MM.1S (cell line): ENCODE measurements around the gene SWI5.

Experiments used
- EZH2 ChIP-seq: fragments of 300-600 bp; sonication (generic); optimal IDR thresholded peaks from 2 replicates; pipeline ENCODE3; 2017; ENCODE audit warnings: low read depth, mild to moderate bottlenecking, antibody characterized with exemption, low read length, mixed read lengths
- EZH2phosphoT487 ChIP-seq: fragments of 300-600 bp; sonication (generic); IDR thresholded peaks from 2 replicates; pipeline ENCODE4 v1.6.1; 2018; ENCODE audit warnings: antibody characterized with exemption, low read length

DNA sequence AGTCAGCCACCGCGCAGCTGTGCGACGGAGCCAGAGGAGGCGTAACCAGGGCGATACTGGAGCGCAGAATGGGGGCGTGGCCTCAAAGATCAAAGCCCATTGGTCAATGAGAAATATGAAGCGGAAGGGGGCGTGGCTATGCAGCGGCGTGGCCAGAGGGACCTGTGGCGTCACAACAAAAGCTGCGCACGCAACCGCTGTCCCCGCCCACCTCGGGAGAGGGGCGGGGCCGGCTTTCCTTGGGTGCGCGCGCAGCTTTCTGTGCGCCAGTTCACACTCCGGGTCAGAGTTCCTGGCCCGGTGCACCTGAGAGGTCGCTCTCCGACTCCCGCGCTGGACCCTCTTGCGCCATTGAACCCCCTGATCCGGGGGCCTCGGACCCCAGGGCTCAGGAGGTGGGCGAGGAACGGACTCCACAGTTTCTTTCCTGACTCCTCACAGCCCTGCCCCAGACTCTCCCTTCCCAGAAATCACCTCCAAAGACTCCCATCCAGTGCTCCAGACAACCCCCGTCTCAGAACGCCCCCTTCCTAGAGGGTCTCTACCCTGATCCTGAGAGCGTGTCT lies at the start of gene SWI5:
- no peak for TF ChIP-seq EZH2
- no peak for TF ChIP-seq EZH2phosphoT487
